A673 (cell line): ENCODE results near the gene VAMP1. TPM values are rescaled to one million over a fixed set of nuclear protein-coding genes. Genes with fewer than 3 reads are reported as not detected.

Experiments used
- BruUV-seq: library from RNA; stranded (reverse); fragments of 400-500 nt; replicated peaks from 2 replicates; lab custom pipeline; 2021; lab: Mats Ljungman, UMichigan
- CTCF ChIA-PET: fragments of 300-600 bp; sonication (Branson Sonifier 250); formaldehyde crosslinking; loops from one replicate; lab custom pipeline; 2022; ENCODE audit warnings: antibody characterized with exemption; lab: Charles Lee
- POLR2A ChIA-PET: fragments of 300-600 bp; sonication (Branson Sonifier 250); formaldehyde crosslinking; loops from one replicate; lab custom pipeline; 2022; ENCODE audit warnings: antibody characterized with exemption; ENCODE audit not compliant: low non-redundant PET; lab: Charles Lee
- DNase-seq: peaks from one replicate; pipeline ENCODE4 v3.0.0-alpha.2; 2015; ENCODE audit warnings: low spot score
- H3K27ac ChIP-seq: fragments of 200-600 bp; sonication (generic); 2 replicates; pipeline ENCODE4 v1.5.1; 2016; ENCODE audit warnings: mixed run types, low read depth, mild to moderate bottlenecking, mixed read lengths, antibody characterized with exemption, low read length; ENCODE audit not compliant: poor library complexity, severe bottlenecking
- H3K27me3 ChIP-seq: fragments of 200-600 bp; sonication (generic); replicated peaks from 2 replicates; pipeline ENCODE4 v1.6.1; 2017; ENCODE audit warnings: mixed run types, low read depth, mild to moderate bottlenecking, mixed read lengths, antibody characterized with exemption, low read length; ENCODE audit not compliant: insufficient read depth, poor library complexity
- H3K36me3 ChIP-seq: fragments of 200-600 bp; sonication (generic); 2 replicates; pipeline ENCODE4 v1.6.1; 2016; ENCODE audit warnings: mixed run types, mild to moderate bottlenecking, mixed read lengths, antibody characterized with exemption, low read length; ENCODE audit not compliant: insufficient read depth, poor library complexity, severe bottlenecking
- H3K4me1 ChIP-seq: fragments of 200-600 bp; sonication (generic); 2 replicates; pipeline ENCODE4 v1.6.1; 2017; ENCODE audit warnings: mixed run types, mild to moderate bottlenecking, mixed read lengths, antibody characterized with exemption, low read length; ENCODE audit not compliant: insufficient read depth, poor library complexity, severe bottlenecking
- H3K4me3 ChIP-seq: fragments of 200-600 bp; sonication (generic); 2 replicates; pipeline ENCODE4 v1.5.1; 2016; ENCODE audit warnings: low read depth, mixed run types, mild to moderate bottlenecking, mixed read lengths, low read length; ENCODE audit not compliant: poor library complexity, severe bottlenecking
- H3K9me3 ChIP-seq: fragments of 200-600 bp; sonication (generic); 2 replicates; pipeline ENCODE4 v1.6.1; 2016; ENCODE audit warnings: mixed run types, low read depth, mild to moderate bottlenecking, mixed read lengths, antibody characterized with exemption, low read length; ENCODE audit not compliant: poor library complexity, severe bottlenecking
- EZH2 ChIP-seq: fragments of 200-600 bp; sonication (generic); IDR thresholded peaks from 2 replicates; pipeline ENCODE4 v1.6.1; 2017; ENCODE audit warnings: borderline replicate concordance, low read depth, mild to moderate bottlenecking, mixed read lengths, antibody characterized with exemption, low read length; ENCODE audit not compliant: poor library complexity, severe bottlenecking
- intact Hi-C: fragments of 100-400 bp; cut with micrococcal nuclease; formaldehyde crosslinking; loops from one replicate; pipeline ENCODE4 v1.10.0; 2022; ENCODE audit not compliant: unreplicated experiment
- total RNA-seq: library from RNA; stranded (reverse); gene quantifications from 2 replicates; pipeline ENCODE4 v1.2.3, GENCODE V29; 2021
- TF ChIP-seq, protein P1 (sequence below): fragments of 300-800, 200-600 bp; sonication (generic); conservative IDR thresholded peaks from 2 replicates; pipeline ENCODE4 v1.5.1; 2017; ENCODE audit warnings: low read depth, mild to moderate bottlenecking, antibody characterized with exemption, low read length, moderate library complexity, mixed read lengths

VAMP1 gene
- total RNA-seq, 1 experiment from 2014 or later = 10.9 TPM

DNA sequence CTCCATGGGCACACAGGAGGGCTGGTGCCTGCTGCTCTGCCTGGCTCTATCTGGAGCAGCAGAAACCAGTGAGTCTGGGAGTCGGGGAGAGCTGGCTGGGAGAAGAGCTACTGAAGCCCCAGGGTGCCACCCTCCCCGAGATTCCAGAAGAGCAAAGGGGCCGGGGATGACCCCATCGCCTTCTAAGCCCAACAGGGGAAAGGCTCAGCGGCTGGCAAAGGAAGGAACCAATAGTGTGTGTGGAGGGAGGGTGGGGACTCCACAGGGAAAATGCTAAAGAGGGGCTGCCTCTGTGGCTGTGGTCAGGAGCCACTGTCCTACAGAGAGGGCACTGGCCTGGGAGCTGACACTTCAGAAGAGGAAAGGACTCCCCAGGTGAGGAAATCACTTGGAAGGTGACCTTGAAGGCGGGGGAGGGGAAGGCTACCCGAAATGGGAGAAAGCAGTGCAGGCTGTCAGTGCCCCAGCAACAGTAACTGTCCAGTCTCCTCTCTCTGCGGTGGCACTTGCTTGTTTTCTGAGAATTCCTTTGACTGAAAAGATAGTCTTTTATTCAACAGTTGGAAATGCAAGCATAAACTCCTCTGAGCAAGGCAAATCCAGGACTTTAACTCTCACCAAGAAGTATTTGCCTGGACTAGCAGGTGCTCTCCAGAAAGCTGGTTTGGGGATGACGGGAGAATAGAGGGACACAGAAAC lies 18.1 kb downstream of the VAMP1 start:
- no peaks in the 10 kb centered on the region for H3K27me3 ChIP-seq
- DNase-seq = peak; percentile 24
- TF ChIP-seq, protein P1, sequence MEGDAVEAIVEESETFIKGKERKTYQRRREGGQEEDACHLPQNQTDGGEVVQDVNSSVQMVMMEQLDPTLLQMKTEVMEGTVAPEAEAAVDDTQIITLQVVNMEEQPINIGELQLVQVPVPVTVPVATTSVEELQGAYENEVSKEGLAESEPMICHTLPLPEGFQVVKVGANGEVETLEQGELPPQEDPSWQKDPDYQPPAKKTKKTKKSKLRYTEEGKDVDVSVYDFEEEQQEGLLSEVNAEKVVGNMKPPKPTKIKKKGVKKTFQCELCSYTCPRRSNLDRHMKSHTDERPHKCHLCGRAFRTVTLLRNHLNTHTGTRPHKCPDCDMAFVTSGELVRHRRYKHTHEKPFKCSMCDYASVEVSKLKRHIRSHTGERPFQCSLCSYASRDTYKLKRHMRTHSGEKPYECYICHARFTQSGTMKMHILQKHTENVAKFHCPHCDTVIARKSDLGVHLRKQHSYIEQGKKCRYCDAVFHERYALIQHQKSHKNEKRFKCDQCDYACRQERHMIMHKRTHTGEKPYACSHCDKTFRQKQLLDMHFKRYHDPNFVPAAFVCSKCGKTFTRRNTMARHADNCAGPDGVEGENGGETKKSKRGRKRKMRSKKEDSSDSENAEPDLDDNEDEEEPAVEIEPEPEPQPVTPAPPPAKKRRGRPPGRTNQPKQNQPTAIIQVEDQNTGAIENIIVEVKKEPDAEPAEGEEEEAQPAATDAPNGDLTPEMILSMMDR = no peak
- no peak for TF ChIP-seq EZH2
- intact Hi-C loops = no loop called here
- peaks cover 27% of the 10 kb centered on the region for H3K4me1 ChIP-seq
- H3K9me3 ChIP-seq = no peaks in the 10 kb centered on the region
- ChIA-PET CTCF (no interaction called here), POLR2A (no interaction called here)
- H3K4me3 ChIP-seq = peak overlapping the region; percentile 58
- H3K27ac ChIP-seq = peak overlapping the region; percentile 85
- BruUV-seq = no TSS peak
- no peaks in the 10 kb centered on the region for H3K36me3 ChIP-seq

DNA sequence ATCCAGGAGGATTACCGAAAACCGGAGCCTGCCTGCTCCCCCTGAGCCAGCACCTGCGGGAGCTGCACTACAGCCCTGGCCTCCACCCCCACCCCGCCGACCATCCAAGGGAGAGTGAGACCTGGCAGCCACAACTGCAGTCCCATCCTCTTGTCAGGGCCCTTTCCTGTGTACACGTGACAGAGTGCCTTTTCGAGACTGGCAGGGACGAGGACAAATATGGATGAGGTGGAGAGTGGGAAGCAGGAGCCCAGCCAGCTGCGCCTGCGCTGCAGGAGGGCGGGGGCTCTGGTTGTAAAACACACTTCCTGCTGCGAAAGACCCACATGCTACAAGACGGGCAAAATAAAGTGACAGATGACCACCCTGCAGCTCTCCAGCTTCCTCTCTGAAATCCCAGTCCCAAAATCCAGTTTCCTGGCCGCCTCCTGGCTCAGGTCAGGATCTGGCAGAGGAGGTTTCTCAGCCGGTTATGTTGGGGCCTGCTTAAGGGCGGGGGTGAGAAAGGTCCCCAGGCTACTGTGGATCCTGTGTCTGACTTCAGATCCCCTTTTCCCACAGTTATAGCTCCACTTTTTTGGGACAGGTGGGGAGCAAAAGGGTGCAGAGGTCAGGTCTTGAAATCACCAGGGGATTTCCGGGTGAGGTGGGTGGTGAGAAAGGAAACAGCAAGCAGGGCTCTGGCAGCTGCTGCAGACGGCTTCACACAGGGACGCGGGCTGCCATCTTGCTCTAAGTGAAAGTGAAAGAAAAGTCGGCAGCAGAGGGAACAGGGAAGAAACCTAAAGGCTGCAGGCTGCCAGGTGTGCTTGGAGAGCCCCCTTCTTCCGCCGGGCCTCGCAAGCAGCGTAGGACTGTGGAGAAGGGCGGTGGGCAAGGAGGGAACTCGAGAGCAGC lies 18.9 kb downstream of the VAMP1 start, which contains the start of gene TAPBPL:
Gene TAPBPL, plus strand, starts transcription at position 695 of the 897 bp plus-strand sequence. CDS start 207 bp downstream, outside the sequence.
- intact Hi-C loops = no loop called here
- Histone ChIP-seq H3K4me1 (peaks cover 27% of the 10 kb centered on the region), H3K4me3 (peak within 1 kb of the TSS; percentile 58), H3K9me3 (no peaks in the 10 kb centered on the region), H3K27ac (peak within 1 kb of the TSS; percentile 85), H3K27me3 (no peaks in the 10 kb centered on the region), H3K36me3 (no peaks in the 10 kb centered on the region)
- ChIA-PET CTCF (interaction anchor here (1.5 kb wide), 1 partner anchor 14 kb away, joined by 6 read pairs; no protein-coding TSS in a partner anchor), POLR2A (no interaction called here)
- no peak for TF ChIP-seq EZH2
- TF ChIP-seq, protein P1 = no peak
- BruUV-seq = TSS peak; percentile 58
- peak; percentile 89 for DNase-seq

DNA sequence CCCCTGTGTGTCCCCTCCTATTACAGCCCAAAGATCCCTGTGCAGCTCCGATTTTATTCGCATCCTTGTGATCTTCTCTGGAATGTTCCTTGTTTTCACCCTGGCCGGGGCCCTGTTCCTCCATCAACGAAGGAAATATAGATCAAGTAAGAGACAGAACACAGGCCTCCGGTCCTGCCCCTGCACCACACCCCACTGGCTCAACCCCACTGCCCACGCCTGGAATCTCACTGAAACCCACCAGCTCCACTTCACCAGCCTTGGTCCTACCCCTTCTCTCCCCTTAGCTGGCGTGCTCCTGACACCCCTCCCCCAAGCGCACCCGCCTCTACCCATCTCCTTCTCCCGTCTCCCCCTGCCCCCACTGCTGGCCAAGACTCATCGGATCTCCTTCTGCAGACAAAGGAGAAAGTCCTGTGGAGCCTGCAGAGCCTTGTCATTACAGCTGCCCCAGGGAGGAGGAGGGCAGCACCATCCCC lies 19.6 kb downstream of the VAMP1 start:
- no peak for DNase-seq
- no peak for TF ChIP-seq EZH2
- TF ChIP-seq, protein P1 = no peak
- H3K9me3 ChIP-seq = no peaks in the 10 kb centered on the region
- H3K27me3 ChIP-seq = no peaks in the 10 kb centered on the region
- H3K36me3 ChIP-seq = no peaks in the 10 kb centered on the region
- H3K4me1 ChIP-seq = peaks cover 27% of the 10 kb centered on the region
- H3K27ac ChIP-seq = peak overlapping the region; percentile 85
- CTCF ChIA-PET = interaction anchor here (1.5 kb wide), 1 partner anchor 14 kb away, joined by 6 read pairs; no protein-coding TSS in a partner anchor
- POLR2A ChIA-PET = no interaction called here
- no TSS peak for BruUV-seq
- intact Hi-C loops = no loop called here
- peak overlapping the region; percentile 58 for H3K4me3 ChIP-seq
